Measurements from ENCODE around the gene PTCD3.

Gene PTCD3

GRCh38 chr2:86064006-86064405, 42.0 kb upstream of the PTCD3 start:
- Histone ChIP-seq H3K9ac (ENCODE audit: low read length) (no peak overlapping the region), H3K9me3 (ENCODE audit: insufficient read depth, low read length) (no peaks in the 10 kb centered on the region), H3K79me2 (ENCODE audit: insufficient read depth, low read length) (no peaks in the 10 kb centered on the region), H2AFZ (ENCODE audit: low read depth, low read length, severe bottlenecking) (no peak overlapping the region), H3K4me2 (ENCODE audit: low read depth, low read length, poor library complexity, severe bottlenecking) (no peak overlapping the region), H3K27ac (ENCODE audit: low read depth, low read length) (no peak overlapping the region), H3F3A (ENCODE audit: insufficient read depth) (no peaks in the 10 kb centered on the region), H3K27me3 (ENCODE audit: low read length) (no peaks in the 10 kb centered on the region), H3K36me3 (ENCODE audit: low read length) (peaks cover 40% of the 10 kb centered on the region), H3K9me2 (replicated peaks; ENCODE audit: insufficient read depth, low read length) (no peaks in the 10 kb centered on the region), H3K4me3 (ENCODE audit: insufficient read depth, low read length, poor library complexity, severe bottlenecking) (no peak overlapping the region), H4K20me1 (ENCODE audit: low read depth, low read length) (no peaks in the 10 kb centered on the region)
- no peak for TF ChIP-seq CTCF (IDR thresholded peaks at IDR 0.05; ENCODE audit: insufficient read depth, low read length, poor library complexity, severe bottlenecking)
- no peak for TF ChIP-seq EZH2phosphoT487 (conservative IDR thresholded peaks at IDR 0.05; ENCODE audit: low read length)

DNA sequence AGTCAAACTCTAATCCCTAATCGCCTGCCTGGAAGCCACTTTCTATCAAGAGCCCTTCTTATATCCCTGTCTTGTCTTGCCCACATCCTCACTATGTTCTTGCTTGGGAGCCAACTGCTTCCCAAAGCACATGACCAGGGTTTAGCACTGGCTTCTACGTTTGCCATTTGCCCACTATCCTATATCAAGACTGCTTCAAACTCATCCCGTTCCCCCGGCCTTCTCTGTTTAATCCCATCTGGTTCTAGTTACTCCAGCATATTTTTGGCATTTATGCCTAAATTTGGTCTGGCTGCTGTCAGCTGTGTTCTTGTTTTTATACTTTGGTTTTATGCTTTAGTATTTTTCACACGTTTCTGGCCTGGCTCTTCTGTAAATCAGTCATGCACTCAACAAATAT, 40.5 kb upstream of the PTCD3 start:
- Histone ChIP-seq H2AFZ (ENCODE audit: low read depth, low read length, severe bottlenecking) (no peak overlapping the region), H3K4me2 (ENCODE audit: low read depth, low read length, poor library complexity, severe bottlenecking) (no peak overlapping the region), H3K9me3 (ENCODE audit: insufficient read depth, low read length) (no peaks in the 10 kb centered on the region), H3K9me2 (replicated peaks; ENCODE audit: insufficient read depth, low read length) (no peaks in the 10 kb centered on the region), H3K27me3 (ENCODE audit: low read length) (no peaks in the 10 kb centered on the region), H3K4me3 (ENCODE audit: insufficient read depth, low read length, poor library complexity, severe bottlenecking) (no peak overlapping the region), H4K20me1 (ENCODE audit: low read depth, low read length) (no peaks in the 10 kb centered on the region), H3K27ac (ENCODE audit: low read depth, low read length) (no peak overlapping the region), H3K79me2 (ENCODE audit: insufficient read depth, low read length) (no peaks in the 10 kb centered on the region), H3F3A (ENCODE audit: insufficient read depth) (no peaks in the 10 kb centered on the region), H3K9ac (ENCODE audit: low read length) (no peak overlapping the region), H3K36me3 (ENCODE audit: low read length) (peaks cover 47% of the 10 kb centered on the region)
- TF ChIP-seq CTCF (IDR thresholded peaks at IDR 0.05; ENCODE audit: insufficient read depth, low read length, poor library complexity, severe bottlenecking) (no peak), EZH2phosphoT487 (conservative IDR thresholded peaks at IDR 0.05; ENCODE audit: low read length) (no peak)

- Histone ChIP-seq H3K4me3 (ENCODE audit: insufficient read depth, low read length, poor library complexity, severe bottlenecking) (no peak overlapping the region), H3K27me3 (ENCODE audit: low read length) (no peaks in the 10 kb centered on the region), H3K9me3 (ENCODE audit: insufficient read depth, low read length) (no peaks in the 10 kb centered on the region), H3K9ac (ENCODE audit: low read length) (no peak overlapping the region), H3K36me3 (ENCODE audit: low read length) (peaks cover 52% of the 10 kb centered on the region), H4K20me1 (ENCODE audit: low read depth, low read length) (no peaks in the 10 kb centered on the region), H3K9me2 (replicated peaks; ENCODE audit: insufficient read depth, low read length) (no peaks in the 10 kb centered on the region), H3K79me2 (ENCODE audit: insufficient read depth, low read length) (no peaks in the 10 kb centered on the region), H2AFZ (ENCODE audit: low read depth, low read length, severe bottlenecking) (no peak overlapping the region), H3F3A (ENCODE audit: insufficient read depth) (no peaks in the 10 kb centered on the region), H3K4me2 (ENCODE audit: low read depth, low read length, poor library complexity, severe bottlenecking) (no peak overlapping the region), H3K27ac (ENCODE audit: low read depth, low read length) (no peak overlapping the region)
- TF ChIP-seq CTCF (IDR thresholded peaks at IDR 0.05; ENCODE audit: insufficient read depth, low read length, poor library complexity, severe bottlenecking) = no peak
- no peak for TF ChIP-seq EZH2phosphoT487 (conservative IDR thresholded peaks at IDR 0.05; ENCODE audit: low read length)
These were observed 39.9 kb upstream of the PTCD3 start for GRCh38 chr2:86066007-86066578.

Data from SU-DHL-6 (cell line).